DND-41 (cell line): ENCODE measurements around the gene LIN7C.

ENCODE experiments used
- ATAC-seq: fragments of 200-7000 bp; cut with Tn5 transposase; 3 replicates; pipeline ENCODE4 v1.9.1; 2021; ENCODE audit warnings: low read depth; ENCODE audit not compliant: insufficient read depth
- DNase-seq: peaks from one replicate; pipeline ENCODE4 v3.0.0-alpha.2; 2020
- H2AFZ ChIP-seq: 2 replicates; pipeline ENCODE4 v1.6.0; 2012; ENCODE audit warnings: low read depth, low read length
- H3K27ac ChIP-seq: 2 replicates; pipeline ENCODE4 v1.5.1; 2012; ENCODE audit warnings: low read length, inconsistent platforms
- H3K27me3 ChIP-seq: fragments of 200-600 bp; sonication (generic); 2 replicates; pipeline ENCODE4 v1.6.0; 2012; ENCODE audit warnings: low read length, mild to moderate bottlenecking, inconsistent platforms; ENCODE audit not compliant: insufficient read depth, poor library complexity
- H3K36me3 ChIP-seq: 2 replicates; pipeline ENCODE4 v1.5.1; 2012; ENCODE audit warnings: low read length, inconsistent platforms; ENCODE audit not compliant: insufficient read depth
- H3K4me1 ChIP-seq: 2 replicates; pipeline ENCODE4 v1.5.1; 2012; ENCODE audit warnings: mild to moderate bottlenecking, low read length; ENCODE audit not compliant: insufficient read depth
- H3K4me2 ChIP-seq: 2 replicates; pipeline ENCODE4 v1.6.0; 2012; ENCODE audit warnings: mild to moderate bottlenecking, moderate library complexity, low read length, inconsistent platforms; ENCODE audit not compliant: insufficient read depth
- H3K4me3 ChIP-seq, 2 experiments: fragments of 200-600 bp in 1 of 2; shearing (Covaris generic) in 1 of 2; 2 replicates each; pipeline ENCODE4 v1.5.1; 2012 to 2016; ENCODE audit warnings: inconsistent platforms in 2 of 2, low read length in 2 of 2, mild to moderate bottlenecking in 2 of 2, low read depth in 1 of 2, moderate library complexity in 1 of 2
- H3K79me2 ChIP-seq: 2 replicates; pipeline ENCODE4 v1.6.0; 2012; ENCODE audit warnings: low read length, inconsistent platforms; ENCODE audit not compliant: insufficient read depth
- H3K9ac ChIP-seq: 2 replicates; pipeline ENCODE4 v1.6.0; 2012; ENCODE audit warnings: low read depth, mild to moderate bottlenecking, inconsistent platforms, low read length, moderate library complexity
- H3K9me3 ChIP-seq: 2 replicates; pipeline ENCODE4 v1.5.1; 2012; ENCODE audit warnings: low read length, moderate library complexity, mild to moderate bottlenecking, inconsistent platforms; ENCODE audit not compliant: insufficient read depth, severe bottlenecking
- H4K20me1 ChIP-seq: 2 replicates; pipeline ENCODE4 v1.6.0; 2012; ENCODE audit warnings: low read length; ENCODE audit not compliant: insufficient read depth
- EZH2 ChIP-seq: IDR thresholded peaks from 3 replicates; pipeline ENCODE4 v1.6.1; 2012; ENCODE audit warnings: borderline replicate concordance, low read depth, mild to moderate bottlenecking, moderate library complexity, low read length, inconsistent platforms; ENCODE audit not compliant: severe bottlenecking
- TF ChIP-seq, protein P1 (sequence below): IDR thresholded peaks from 2 replicates; pipeline ENCODE4 v1.5.1; 2012; ENCODE audit warnings: borderline replicate concordance, low read length, moderate library complexity, mild to moderate bottlenecking; ENCODE audit not compliant: poor library complexity, severe bottlenecking; ENCODE audit errors: extremely low read depth

LIN7C gene

DNA sequence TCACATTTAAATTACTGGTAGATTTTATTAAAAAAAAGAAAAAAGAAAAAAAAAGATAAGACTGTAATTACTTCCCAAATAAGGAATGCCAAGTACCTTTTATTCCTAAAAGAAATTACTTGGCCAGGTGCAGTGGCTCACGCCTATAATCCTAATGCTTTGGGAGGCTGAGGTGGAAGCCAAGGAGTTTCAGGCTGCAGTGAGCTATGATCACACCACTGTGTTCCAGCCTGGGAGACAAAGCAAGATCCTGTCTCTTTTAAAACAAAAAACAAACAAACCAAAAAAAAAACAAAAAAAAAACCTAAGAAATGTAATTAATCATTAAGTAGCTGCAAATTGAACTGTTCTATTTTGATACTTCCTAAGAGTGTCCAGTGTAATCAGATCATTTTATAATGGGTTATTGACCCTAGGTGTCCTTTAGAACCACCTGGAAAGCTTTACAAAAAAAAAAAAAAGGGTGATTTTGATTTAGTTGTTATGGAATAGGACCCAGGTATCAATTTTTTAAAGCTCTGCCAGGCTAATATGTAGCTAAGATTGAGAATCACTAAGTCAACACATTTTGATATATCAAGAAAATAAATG, 10.8 kb downstream of the LIN7C start:
- no peak overlapping the region for H3K4me3 ChIP-seq
- no peaks in the 10 kb centered on the region for H3K9me3 ChIP-seq
- TF ChIP-seq, protein P1, sequence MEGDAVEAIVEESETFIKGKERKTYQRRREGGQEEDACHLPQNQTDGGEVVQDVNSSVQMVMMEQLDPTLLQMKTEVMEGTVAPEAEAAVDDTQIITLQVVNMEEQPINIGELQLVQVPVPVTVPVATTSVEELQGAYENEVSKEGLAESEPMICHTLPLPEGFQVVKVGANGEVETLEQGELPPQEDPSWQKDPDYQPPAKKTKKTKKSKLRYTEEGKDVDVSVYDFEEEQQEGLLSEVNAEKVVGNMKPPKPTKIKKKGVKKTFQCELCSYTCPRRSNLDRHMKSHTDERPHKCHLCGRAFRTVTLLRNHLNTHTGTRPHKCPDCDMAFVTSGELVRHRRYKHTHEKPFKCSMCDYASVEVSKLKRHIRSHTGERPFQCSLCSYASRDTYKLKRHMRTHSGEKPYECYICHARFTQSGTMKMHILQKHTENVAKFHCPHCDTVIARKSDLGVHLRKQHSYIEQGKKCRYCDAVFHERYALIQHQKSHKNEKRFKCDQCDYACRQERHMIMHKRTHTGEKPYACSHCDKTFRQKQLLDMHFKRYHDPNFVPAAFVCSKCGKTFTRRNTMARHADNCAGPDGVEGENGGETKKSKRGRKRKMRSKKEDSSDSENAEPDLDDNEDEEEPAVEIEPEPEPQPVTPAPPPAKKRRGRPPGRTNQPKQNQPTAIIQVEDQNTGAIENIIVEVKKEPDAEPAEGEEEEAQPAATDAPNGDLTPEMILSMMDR, result no peak
- no peak for TF ChIP-seq EZH2
- peaks cover 15% of the 10 kb centered on the region; the same call in 1 of the 2 replicates for H3K79me2 ChIP-seq
- H2AFZ ChIP-seq, result no peak overlapping the region
- H3K27me3 ChIP-seq, result no peaks in the 10 kb centered on the region
- no peak overlapping the region for H3K4me2 ChIP-seq
- H3K9ac ChIP-seq, result no peak overlapping the region
- ATAC-seq, result no peak
- H3K36me3 ChIP-seq, result peaks cover 71% of the 10 kb centered on the region
- no peak overlapping the region for H3K27ac ChIP-seq
- H3K4me1 ChIP-seq, result no peaks in the 10 kb centered on the region
- no peak for DNase-seq
- H4K20me1 ChIP-seq, result no peaks in the 10 kb centered on the region

DNA sequence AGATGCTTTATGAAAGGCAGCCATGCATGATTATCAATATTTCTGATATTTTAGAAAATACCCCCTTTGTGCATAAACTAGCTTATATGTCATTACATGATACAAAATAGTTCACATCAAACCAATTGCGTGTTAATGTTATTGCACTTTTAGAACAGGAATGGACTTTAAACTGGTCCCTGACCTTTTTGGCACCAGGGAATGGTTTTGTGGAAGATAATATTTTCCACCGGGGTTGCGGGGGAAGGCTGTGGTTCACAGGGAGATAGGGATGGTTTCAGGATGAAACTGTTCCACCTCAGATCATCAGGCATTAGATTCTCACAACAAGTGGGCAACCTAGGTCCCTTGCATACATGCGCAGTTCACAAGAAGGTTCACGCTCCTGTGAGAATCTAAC, 17.5 kb downstream of the LIN7C start:
- H3K9me3 ChIP-seq, result no peaks in the 10 kb centered on the region
- no peaks in the 10 kb centered on the region for H4K20me1 ChIP-seq
- TF ChIP-seq, protein P1, result no peak
- no peak for TF ChIP-seq EZH2
- H3K4me2 ChIP-seq, result no peak overlapping the region
- no peak overlapping the region for H3K4me3 ChIP-seq
- no peaks in the 10 kb centered on the region for H3K27me3 ChIP-seq
- H3K4me1 ChIP-seq, result no peaks in the 10 kb centered on the region
- H3K9ac ChIP-seq, result no peak overlapping the region
- H3K79me2 ChIP-seq, result 0 out of 2 replicates have a peak, but pooled peaks cover 2% of the 10 kb centered on the region
- H3K36me3 ChIP-seq, result peaks cover 31% of the 10 kb centered on the region
- H2AFZ ChIP-seq, result no peak overlapping the region
- DNase-seq (no peak), ATAC-seq (no peak)
- no peak overlapping the region for H3K27ac ChIP-seq

DNA sequence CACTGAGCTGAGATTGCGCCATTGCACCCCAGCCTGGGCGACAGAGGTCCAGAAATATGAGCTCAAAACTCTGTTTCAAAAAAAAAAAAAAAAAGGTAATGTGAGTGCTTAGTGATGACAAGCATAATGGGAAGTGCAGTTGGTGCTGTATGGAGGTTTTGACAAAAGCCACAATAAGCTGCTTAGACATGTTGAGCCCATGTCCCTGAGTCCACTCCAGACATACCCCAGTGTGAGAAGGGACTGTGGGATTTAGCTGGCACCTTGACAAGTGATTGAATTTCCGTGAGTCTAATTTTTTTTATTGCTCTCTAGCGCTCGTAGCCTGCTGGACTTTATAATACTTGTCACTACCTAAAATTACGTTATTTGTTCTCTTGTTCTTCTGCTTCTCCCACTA, 18.9 kb downstream of the LIN7C start:
- Histone ChIP-seq H3K9me3 (no peaks in the 10 kb centered on the region), H3K27ac (no peak overlapping the region), H3K36me3 (peaks cover 21% of the 10 kb centered on the region), H3K79me2 (no peaks in the 10 kb centered on the region), H2AFZ (no peak overlapping the region), H4K20me1 (no peaks in the 10 kb centered on the region), H3K9ac (no peak overlapping the region), H3K4me2 (no peak overlapping the region), H3K27me3 (no peaks in the 10 kb centered on the region), H3K4me1 (no peaks in the 10 kb centered on the region), H3K4me3 (no peak overlapping the region)
- TF ChIP-seq, protein P1, result no peak
- TF ChIP-seq EZH2, result no peak
- DNase-seq (no peak), ATAC-seq (no peak)
